Uterus (tissue), 2 donors: ENCODE results near the gene NEURL1B.

ENCODE experiments used
- POLR2A ChIP-seq, 2 donors: fragments of 450-650 bp; IDR thresholded peaks; one replicate each; pipeline ENCODE4 v1.6.1; 2016; ENCODE audit warnings: antibody characterized with exemption in 2 of 2, mild to moderate bottlenecking in 1 of 2, moderate library complexity in 1 of 2
- TF ChIP-seq, protein P1 (sequence below), 4 experiments: fragments of 200-600 bp in 2 of 4; fragments of 450-650 bp in 2 of 4; sonication (generic) in 2 of 4; IDR thresholded peaks; one replicate each; pipeline ENCODE4 v1.5.1; 2016 to 2019; ENCODE audit warnings: antibody characterized with exemption in 4 of 4, mild to moderate bottlenecking in 2 of 4, moderate library complexity in 1 of 4

GRCh38 chr5:172697123-172698121, 56.4 kb downstream of the NEURL1B start:
- TF ChIP-seq, protein P1, sequence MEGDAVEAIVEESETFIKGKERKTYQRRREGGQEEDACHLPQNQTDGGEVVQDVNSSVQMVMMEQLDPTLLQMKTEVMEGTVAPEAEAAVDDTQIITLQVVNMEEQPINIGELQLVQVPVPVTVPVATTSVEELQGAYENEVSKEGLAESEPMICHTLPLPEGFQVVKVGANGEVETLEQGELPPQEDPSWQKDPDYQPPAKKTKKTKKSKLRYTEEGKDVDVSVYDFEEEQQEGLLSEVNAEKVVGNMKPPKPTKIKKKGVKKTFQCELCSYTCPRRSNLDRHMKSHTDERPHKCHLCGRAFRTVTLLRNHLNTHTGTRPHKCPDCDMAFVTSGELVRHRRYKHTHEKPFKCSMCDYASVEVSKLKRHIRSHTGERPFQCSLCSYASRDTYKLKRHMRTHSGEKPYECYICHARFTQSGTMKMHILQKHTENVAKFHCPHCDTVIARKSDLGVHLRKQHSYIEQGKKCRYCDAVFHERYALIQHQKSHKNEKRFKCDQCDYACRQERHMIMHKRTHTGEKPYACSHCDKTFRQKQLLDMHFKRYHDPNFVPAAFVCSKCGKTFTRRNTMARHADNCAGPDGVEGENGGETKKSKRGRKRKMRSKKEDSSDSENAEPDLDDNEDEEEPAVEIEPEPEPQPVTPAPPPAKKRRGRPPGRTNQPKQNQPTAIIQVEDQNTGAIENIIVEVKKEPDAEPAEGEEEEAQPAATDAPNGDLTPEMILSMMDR (IDR thresholded peaks at IDR 0.05), result peak; percentile 91 to 98 (median 96)
- peak; percentile 43 to 54 for TF ChIP-seq POLR2A (IDR thresholded peaks at IDR 0.05)
